Psoas muscle (tissue), 8 donors: ENCODE results near the gene CARHSP1. TPM values are rescaled to one million over a fixed set of nuclear protein-coding genes. Genes with fewer than 3 reads are reported as not detected.

Experiments used
- ATAC-seq, 4 donors: fragments of 200-7000 bp; cut with Tn5 transposase; one replicate each; pipeline ENCODE4 v1.9.1; 2020; ENCODE audit warnings: moderate library complexity in 3 of 4, mild to moderate bottlenecking in 2 of 4
- DNase-seq, 2 donors: peaks; one replicate each; pipeline ENCODE4 v3.0.0-alpha.2; 2020
- H3K27ac ChIP-seq: fragments of 200-600 bp; one replicate; pipeline ENCODE4 v1.8.0; 2022
- H3K27me3 ChIP-seq, 3 donors: fragments of 200-600 bp in 1 of 3; one replicate each; pipeline versions ENCODE4 v1.6.1 to v1.8.0; 2013 to 2022; ENCODE audit warnings: low read length in 2 of 3, mild to moderate bottlenecking in 2 of 3, moderate library complexity in 1 of 3; ENCODE audit not compliant: insufficient read depth in 3 of 3
- H3K36me3 ChIP-seq, 2 donors: fragments of 200-600 bp in 1 of 2; one replicate each; pipeline versions ENCODE4 v1.6.1 to v1.8.0; 2013 to 2022; ENCODE audit warnings: low read depth in 1 of 2, mild to moderate bottlenecking in 1 of 2, moderate library complexity in 1 of 2; ENCODE audit not compliant: insufficient read depth in 1 of 2
- H3K4me1 ChIP-seq: fragments of 200-600 bp; one replicate; pipeline ENCODE4 v1.8.0; 2022
- H3K4me3 ChIP-seq: fragments of 200-600 bp; one replicate; pipeline ENCODE4 v1.8.0; 2022; ENCODE audit warnings: mild to moderate bottlenecking
- H3K9me3 ChIP-seq: fragments of 200-600 bp; one replicate; pipeline ENCODE4 v1.8.0; 2022
- CTCF ChIP-seq: fragments of 200-600 bp; IDR thresholded peaks from one replicate; pipeline ENCODE4 v1.8.0; 2022; ENCODE audit warnings: antibody characterized with exemption
- WGBS, 3 donors: extraction: QIAGEN DNeasy Blood & Tissue Kit; methylation state at CpG; one replicate each; pipeline versions ENCODE4 v1.1.6 to v1.1.7; 2013; 5-methylcytosine and 5-hydroxymethylcytosine counted together
- intact Hi-C, 2 donors: fragments of 100-400 bp; cut with DNase I; formaldehyde crosslinking; loops; one replicate each; pipeline versions ENCODE4 v1.11.0 to v1.14.2; 2022
- polyA plus RNA-seq, 3 donors: library from polyadenylated mRNA; stranded (reverse); fragments of 200-250 nt; gene quantifications; one replicate each; pipeline ENCODE4 v1.2.3, GENCODE V29; 2013
- total RNA-seq, 4 donors: library from RNA; stranded (reverse); fragmentation: NEBNext Ultra II Directional in 2 of 4; extraction: Animal tissue kit (Norgen Biotek cat#: 25700) in 2 of 4; gene quantifications; one replicate each; pipeline versions ENCODE4 v1.2.1 to v1.2.4, GENCODE V29; 2021 to 2023
- donor health status: healthy with polysubstance abuse.
- donor health status: DM: no; HTN: no; CAD: no; lungs with moderate emphysema.
- donor health status: Bipolar disorder and iron deficiency.
- donor health status: healthy.
- donor health status: DM: yes; HTN: yes; CAD: no.
- donor health status: DM: no; HTN: no; CAD: no.
- donor health status: DM: no; HTN: no; CAD: no.
- donor health status: DM: yes; HTN: yes; CAD: no.

Gene CARHSP1
- total and polyA plus RNA-seq, 7 donors, result 9.8 to 23.0 (median 16.6) TPM

GRCh38 chr16:8866884-8867215 lies 2.0 kb downstream of the CARHSP1 start:
- Histone ChIP-seq H3K27ac (no peak overlapping the region), H3K27me3 (peaks cover 0 to 34% (median 8%) of the 10 kb centered on the region in 3 donors), H3K4me3 (peak overlapping the region; percentile 72), H3K9me3 (no peaks in the 10 kb centered on the region), H3K36me3 (no peaks in the 10 kb centered on the region), H3K4me1 (peaks cover 6% of the 10 kb centered on the region)
- 8 to 14% (median 9%) methylated on average over 14 to 16 of the region's 16 CpGs for WGBS, 3 donors
- peak in 1 of 2 donors; percentile 21 for DNase-seq
- intact Hi-C loops, result loop anchor here in 1 of 2 donors (5.0 kb wide), 1 partner anchor 70 kb away; the partner anchor contains the start of genes PMM2 and TMEM186
- no peak for ATAC-seq
- TF ChIP-seq CTCF, result no peak

DNA sequence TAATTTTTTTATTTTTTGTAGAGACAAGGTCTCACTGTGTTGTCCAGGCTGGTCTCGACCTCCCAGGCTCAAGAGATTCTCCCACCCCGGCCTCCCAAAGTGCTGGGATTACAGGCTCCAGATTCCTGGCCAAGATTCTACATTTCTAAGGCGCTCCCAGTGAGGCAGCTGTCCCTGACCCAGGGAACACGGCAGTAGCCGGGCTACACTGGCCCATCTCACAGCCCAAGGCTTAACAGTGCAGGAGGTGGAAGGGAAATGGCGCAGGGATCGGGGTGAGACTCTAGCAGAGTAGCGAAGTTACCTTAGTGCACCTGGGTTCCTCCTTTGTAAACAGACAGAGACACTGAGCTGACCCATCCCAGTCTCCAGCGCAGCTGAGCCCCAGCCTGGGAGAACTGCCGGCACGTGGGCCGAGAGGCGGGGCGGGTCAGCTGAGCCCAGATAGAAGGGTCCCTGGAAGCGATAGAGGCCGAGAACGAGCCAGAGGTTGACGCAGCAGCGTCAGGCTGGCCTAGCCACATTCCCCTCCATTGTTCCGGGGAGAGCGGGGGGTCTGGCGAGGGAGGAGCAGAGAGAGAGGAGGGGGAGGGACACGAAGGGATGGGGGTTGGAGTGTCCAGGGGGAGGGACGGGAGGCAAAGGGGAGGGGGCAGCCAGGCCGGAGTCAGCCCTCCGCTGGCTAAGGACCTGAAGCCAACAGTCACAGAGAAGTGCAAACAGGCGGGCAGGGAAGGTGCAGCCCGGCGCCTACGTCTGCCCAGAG lies 2.5 kb downstream of the CARHSP1 start:
- DNase-seq (peak; percentile 68 to 73), ATAC-seq (no peak)
- H3K4me1 ChIP-seq, result peaks cover 6% of the 10 kb centered on the region
- intact Hi-C loops, result loop anchor here in 1 of 2 donors (5.0 kb wide), 1 partner anchor 69 kb away; the partner anchor contains the start of genes PMM2 and TMEM186
- TF ChIP-seq CTCF, result no peak
- H3K36me3 ChIP-seq, result no peaks in the 10 kb centered on the region
- peak overlapping the region; percentile 72 for H3K4me3 ChIP-seq
- peaks cover 0 to 34% (median 8%) of the 10 kb centered on the region in 3 donors for H3K27me3 ChIP-seq
- H3K9me3 ChIP-seq, result no peaks in the 10 kb centered on the region
- 12 to 20% (median 15%) methylated on average over 23 to 30 of the region's 30 CpGs for WGBS, 3 donors
- H3K27ac ChIP-seq, result no peak overlapping the region

GRCh38 chr16:8865145-8865882 lies 3.5 kb downstream of the CARHSP1 start:
- Histone ChIP-seq H3K4me3 (peak overlapping the region; percentile 16), H3K4me1 (peaks cover 6% of the 10 kb centered on the region), H3K36me3 (no peaks in the 10 kb centered on the region), H3K27ac (no peak overlapping the region), H3K27me3 (peaks cover 0 to 34% (median 8%) of the 10 kb centered on the region in 3 donors), H3K9me3 (no peaks in the 10 kb centered on the region)
- TF ChIP-seq CTCF, result no peak
- intact Hi-C loops, result loop anchor here in 1 of 2 donors (5.0 kb wide), 1 partner anchor 68 kb away; the partner anchor contains the start of genes PMM2 and TMEM186
- DNase-seq, result no peak
- 77 to 80% (median 77%) methylated on average over 14 of the region's 14 CpGs for WGBS, 3 donors
- no peak for ATAC-seq

GRCh38 chr16:8864480-8865110 lies 4.2 kb downstream of the CARHSP1 start:
- ATAC-seq (no peak), DNase-seq (no peak)
- Histone ChIP-seq H3K27ac (no peak overlapping the region), H3K4me3 (peak overlapping the region; percentile 16), H3K4me1 (peaks cover 6% of the 10 kb centered on the region), H3K36me3 (no peaks in the 10 kb centered on the region), H3K27me3 (peaks cover 0 to 34% (median 8%) of the 10 kb centered on the region in 3 donors), H3K9me3 (no peaks in the 10 kb centered on the region)
- intact Hi-C loops, result loop anchor here in 1 of 2 donors (5.0 kb wide), 1 partner anchor 67 kb away; the partner anchor contains the start of genes PMM2 and TMEM186
- 32 to 45% (median 35%) methylated on average over 10 to 13 of the region's 13 CpGs for WGBS, 3 donors
- TF ChIP-seq CTCF, result no peak
